BLaER1 (cell line): Measurements from ENCODE around the gene TCF4.

Experiments
- H3K27ac ChIP-seq: shearing (Covaris generic); formaldehyde crosslinking; 2 replicates; pipeline ENCODE4 v1.8.1; 2022
- H3K27me3 ChIP-seq: shearing (Covaris generic); formaldehyde crosslinking; 2 replicates; pipeline ENCODE4 v1.8.1; 2022
- H3K36me3 ChIP-seq: shearing (Covaris generic); formaldehyde crosslinking; 2 replicates; pipeline ENCODE4 v1.8.1; 2022
- H3K4me1 ChIP-seq: shearing (Covaris generic); formaldehyde crosslinking; 2 replicates; pipeline ENCODE4 v1.8.1; 2022
- H3K4me2 ChIP-seq: shearing (Covaris generic); formaldehyde crosslinking; 2 replicates; pipeline ENCODE4 v1.8.1; 2022
- H3K4me3 ChIP-seq: shearing (Covaris generic); formaldehyde crosslinking; 2 replicates; pipeline ENCODE4 v1.8.1; 2022
- H3K9ac ChIP-seq: shearing (Covaris generic); formaldehyde crosslinking; 2 replicates; pipeline ENCODE4 v1.8.1; 2022
- H3K9me3 ChIP-seq: shearing (Covaris generic); formaldehyde crosslinking; 2 replicates; pipeline ENCODE4 v1.8.1; 2022
- H4K20me1 ChIP-seq: shearing (Covaris generic); formaldehyde crosslinking; 2 replicates; pipeline ENCODE4 v1.8.1; 2022
- Cebpa-rat ChIP-seq: shearing (Covaris generic); IDR thresholded peaks from 2 replicates; pipeline ENCODE4 v1.8.1; 2022

TCF4 gene

GRCh38 chr18:55415258-55415871 is 172.6 kb downstream of the TCF4 start:
- Histone ChIP-seq H3K4me2 (peak overlapping the region; percentile 86), H3K4me3 (no peak overlapping the region)

GRCh38 chr18:55414475-55414874 is 173.5 kb downstream of the TCF4 start:
- H3K36me3 ChIP-seq = peaks cover 34% of the 10 kb centered on the region; the same call in 1 of the 2 replicates
- H3K4me2 ChIP-seq = peak overlapping the region; percentile 86
- H3K27me3 ChIP-seq = no peaks in the 10 kb centered on the region
- TF ChIP-seq Cebpa-rat = no peak
- H3K4me1 ChIP-seq = peaks cover 63% of the 10 kb centered on the region
- no peak overlapping the region for H3K4me3 ChIP-seq
- H3K27ac ChIP-seq = no peak overlapping the region
- H3K9ac ChIP-seq = no peak overlapping the region
- H3K9me3 ChIP-seq = no peaks in the 10 kb centered on the region
- H4K20me1 ChIP-seq = peaks cover 95% of the 10 kb centered on the region

More at GRCh38 chr18:55415258-55415871, 172.6 kb downstream of the TCF4 start:
- 0 out of 2 replicates have a peak overlapping the region, but pooled peaks have one; percentile 5 for H3K27ac ChIP-seq
- H4K20me1 ChIP-seq = peaks cover 86% of the 10 kb centered on the region
- H3K36me3 ChIP-seq = peaks cover 26% of the 10 kb centered on the region; the same call in 1 of the 2 replicates
- TF ChIP-seq Cebpa-rat = no peak
- no peaks in the 10 kb centered on the region for H3K9me3 ChIP-seq
- no peak overlapping the region for H3K9ac ChIP-seq
- peaks cover 69% of the 10 kb centered on the region for H3K4me1 ChIP-seq
- no peaks in the 10 kb centered on the region for H3K27me3 ChIP-seq

GRCh38 chr18:55413474-55413873 is 174.5 kb downstream of the TCF4 start:
- no peak for TF ChIP-seq Cebpa-rat
- no peak overlapping the region for H3K4me3 ChIP-seq
- H3K27ac ChIP-seq = no peak overlapping the region
- H3K4me1 ChIP-seq = peaks cover 53% of the 10 kb centered on the region
- H3K9ac ChIP-seq = no peak overlapping the region
- peaks cover 98% of the 10 kb centered on the region for H4K20me1 ChIP-seq
- H3K4me2 ChIP-seq = peak overlapping the region; percentile 31
- peaks cover 42% of the 10 kb centered on the region; the same call in 1 of the 2 replicates for H3K36me3 ChIP-seq
- H3K27me3 ChIP-seq = no peaks in the 10 kb centered on the region
- no peaks in the 10 kb centered on the region for H3K9me3 ChIP-seq

GRCh38 chr18:55407774-55408535 is 180.0 kb downstream of the TCF4 start:
- Histone ChIP-seq H4K20me1 (peaks cover 100% of the 10 kb centered on the region), H3K27ac (no peak overlapping the region)

GRCh38 chr18:55407191-55407590 is 180.8 kb downstream of the TCF4 start:
- Histone ChIP-seq H3K4me2 (no peak overlapping the region), H3K27ac (no peak overlapping the region), H3K4me1 (no peaks in the 10 kb centered on the region), H3K9ac (no peak overlapping the region), H3K4me3 (no peak overlapping the region), H3K36me3 (peaks cover 80% of the 10 kb centered on the region), H3K27me3 (no peaks in the 10 kb centered on the region), H4K20me1 (peaks cover 100% of the 10 kb centered on the region), H3K9me3 (no peaks in the 10 kb centered on the region)
- no peak for TF ChIP-seq Cebpa-rat

More at GRCh38 chr18:55407774-55408535, 180.0 kb downstream of the TCF4 start:
- no peaks in the 10 kb centered on the region for H3K27me3 ChIP-seq
- TF ChIP-seq Cebpa-rat = no peak
- no peak overlapping the region for H3K9ac ChIP-seq
- H3K36me3 ChIP-seq = peaks cover 81% of the 10 kb centered on the region
- no peaks in the 10 kb centered on the region for H3K9me3 ChIP-seq
- H3K4me3 ChIP-seq = no peak overlapping the region
- H3K4me1 ChIP-seq = no peaks in the 10 kb centered on the region
- H3K4me2 ChIP-seq = no peak overlapping the region

GRCh38 chr18:55406451-55406991 is 181.5 kb downstream of the TCF4 start:
- Histone ChIP-seq H3K4me3 (no peak overlapping the region), H4K20me1 (peaks cover 100% of the 10 kb centered on the region), H3K4me1 (no peaks in the 10 kb centered on the region), H3K27me3 (no peaks in the 10 kb centered on the region), H3K4me2 (no peak overlapping the region), H3K9ac (no peak overlapping the region), H3K9me3 (no peaks in the 10 kb centered on the region), H3K27ac (no peak overlapping the region), H3K36me3 (peaks cover 80% of the 10 kb centered on the region)
- no peak for TF ChIP-seq Cebpa-rat

- H3K36me3 ChIP-seq = peaks cover 83% of the 10 kb centered on the region
- H3K9ac ChIP-seq = no peak overlapping the region
- no peak overlapping the region for H3K4me3 ChIP-seq
- no peak overlapping the region for H3K4me2 ChIP-seq
- H4K20me1 ChIP-seq = peaks cover 100% of the 10 kb centered on the region
- no peaks in the 10 kb centered on the region for H3K27me3 ChIP-seq
- H3K27ac ChIP-seq = no peak overlapping the region
- TF ChIP-seq Cebpa-rat = no peak
- H3K4me1 ChIP-seq = no peaks in the 10 kb centered on the region
- no peaks in the 10 kb centered on the region for H3K9me3 ChIP-seq
Measured at GRCh38 chr18:55405893-55406406, 182.0 kb downstream of the TCF4 start.

- H3K9ac ChIP-seq = no peak overlapping the region
- no peak overlapping the region for H3K4me3 ChIP-seq
- peaks cover 100% of the 10 kb centered on the region for H4K20me1 ChIP-seq
- H3K36me3 ChIP-seq = peaks cover 85% of the 10 kb centered on the region
- no peak overlapping the region for H3K4me2 ChIP-seq
- H3K27ac ChIP-seq = no peak overlapping the region
- H3K4me1 ChIP-seq = no peaks in the 10 kb centered on the region
- H3K27me3 ChIP-seq = no peaks in the 10 kb centered on the region
- H3K9me3 ChIP-seq = no peaks in the 10 kb centered on the region
- no peak for TF ChIP-seq Cebpa-rat
Measured at GRCh38 chr18:55405475-55405874, 182.5 kb downstream of the TCF4 start.

- no peak overlapping the region for H3K4me3 ChIP-seq
- peaks cover 80% of the 10 kb centered on the region for H3K36me3 ChIP-seq
- H3K9me3 ChIP-seq = no peaks in the 10 kb centered on the region
- H3K9ac ChIP-seq = no peak overlapping the region
- H3K27me3 ChIP-seq = no peaks in the 10 kb centered on the region
- H3K27ac ChIP-seq = no peak overlapping the region
- H3K4me2 ChIP-seq = no peak overlapping the region
- TF ChIP-seq Cebpa-rat = no peak
- no peaks in the 10 kb centered on the region for H3K4me1 ChIP-seq
- H4K20me1 ChIP-seq = peaks cover 100% of the 10 kb centered on the region
Measured at GRCh38 chr18:55404832-55405465, 183.0 kb downstream of the TCF4 start.
